HepG2 (cell line): Measurements from ENCODE around the gene SYNJ2. TPM values are rescaled to one million over a fixed set of nuclear protein-coding genes. Genes with fewer than 3 reads are reported as not detected.

Experiments used
- CBX2 ChIP-seq, 2 experiments: fragments of 200-600 bp in 1 of 2; sonication (generic); formaldehyde crosslinking in 1 of 2; IDR thresholded peaks; 2 replicates each; pipeline versions ENCODE4 v1.7.0 to v1.8.1; 2018 to 2022; ENCODE audit warnings: low read depth in 2 of 2, low read length in 1 of 2, mild to moderate bottlenecking in 1 of 2, missing genetic modification reagents in 1 of 2
- ELF4 ChIP-seq: sonication (generic); formaldehyde crosslinking; IDR thresholded peaks from 2 replicates; pipeline ENCODE4 v1.5.0; 2020; ENCODE audit warnings: missing genetic modification reagents, mild to moderate bottlenecking, moderate library complexity, borderline replicate concordance
- EP300 ChIP-seq, 3 experiments: sonication (generic) in 1 of 3; formaldehyde crosslinking in 1 of 3; IDR thresholded peaks; 2 replicates each; pipeline versions ENCODE4 v1.5.1 to v1.6.1; 2011 to 2020; ENCODE audit warnings: low read depth in 2 of 3, low read length in 2 of 3, borderline replicate concordance in 1 of 3, improper control_type of control experiment in 1 of 3, mild to moderate bottlenecking in 1 of 3, missing genetic modification reagents in 1 of 3, moderate library complexity in 1 of 3
- FOXK1 ChIP-seq: sonication (generic); formaldehyde crosslinking; IDR thresholded peaks from 2 replicates; pipeline ENCODE4 v1.4.0; 2020; ENCODE audit warnings: low read depth, missing genetic modification reagents, borderline replicate concordance
- KMT2B ChIP-seq: IDR thresholded peaks from 2 replicates; pipeline ENCODE4 v1.6.1; 2016; ENCODE audit warnings: missing genetic modification reagents, missing compliant biosample characterization
- ONECUT2 ChIP-seq: sonication (generic); formaldehyde crosslinking; IDR thresholded peaks from 2 replicates; pipeline ENCODE4 v1.4.0; 2020; ENCODE audit warnings: missing genetic modification reagents
- SIN3B ChIP-seq: fragments of 150-350 bp; IDR thresholded peaks from 2 replicates; pipeline ENCODE4 v1.6.1; 2014; ENCODE audit warnings: low read length
- SMARCE1 ChIP-seq: fragments of 450-650 bp; IDR thresholded peaks from 2 replicates; pipeline ENCODE4 v1.6.1; 2017; ENCODE audit warnings: borderline replicate concordance
- SRY ChIP-seq: sonication (generic); formaldehyde crosslinking; IDR thresholded peaks from 2 replicates; pipeline ENCODE4 v1.8.0; 2022; ENCODE audit warnings: mild to moderate bottlenecking, missing genetic modification reagents
- TOPORS ChIP-seq: sonication (generic); formaldehyde crosslinking; IDR thresholded peaks from 2 replicates; pipeline ENCODE4 v1.8.0; 2023; ENCODE audit warnings: mild to moderate bottlenecking, missing genetic modification reagents
- XRCC5 ChIP-seq: fragments of 200-400 bp; formaldehyde crosslinking; optimal IDR thresholded peaks from 2 replicates; pipeline ENCODE3; 2017; ENCODE audit warnings: mild to moderate bottlenecking, low read length
- ZNF24 ChIP-seq: fragments of 450-650 bp; IDR thresholded peaks from 2 replicates; pipeline ENCODE4 v1.6.1; 2017; ENCODE audit warnings: antibody characterized with exemption, mild to moderate bottlenecking
- ZNF263 ChIP-seq: sonication (generic); formaldehyde crosslinking; IDR thresholded peaks from 2 replicates; pipeline ENCODE4 v1.4.0; 2020; ENCODE audit warnings: missing genetic modification reagents
- ZNF354B ChIP-seq: sonication (generic); formaldehyde crosslinking; IDR thresholded peaks from 2 replicates; pipeline ENCODE4 v1.8.0; 2022; ENCODE audit warnings: mild to moderate bottlenecking, missing genetic modification reagents
- polyA plus RNA-seq, 8 experiments: library from polyadenylated mRNA; depleted of rRNA in 3 of 8; stranded (reverse) in 7 of 8; unstranded in 1 of 8; fragments of >200 nt; fragmentation: Illumina TruSeq in 4 of 8; extraction: Trizol in 4 of 8; gene quantifications; 2 replicates each; pipeline versions ENCODE4 v1.2.1 to v1.2.3, GENCODE V29; 2011 to 2016; ENCODE audit warnings: low read depth in 4 of 8, missing spikeins in 1 of 8, mixed read lengths in 1 of 8; ENCODE audit not compliant: insufficient read depth in 1 of 8
- total RNA-seq, 5 experiments: library from RNA; depleted of rRNA; stranded (reverse); fragments of >200 nt; fragmentation: Illumina TruSeq; extraction: Trizol; gene quantifications; 2 replicates each; pipeline ENCODE4 v1.2.3, GENCODE V29; 2016; ENCODE audit warnings: low read depth in 1 of 5
- TF ChIP-seq, protein P1 (sequence below): sonication (generic); formaldehyde crosslinking; IDR thresholded peaks from one replicate; pipeline ENCODE4 v1.5.1; 2020; ENCODE audit warnings: mild to moderate bottlenecking, missing genetic modification reagents; ENCODE audit errors: not compliant biosample characterization
- TF ChIP-seq, protein P2 (sequence below): sonication (generic); formaldehyde crosslinking; IDR thresholded peaks from 2 replicates; pipeline ENCODE4 v1.4.0; 2020; ENCODE audit warnings: missing genetic modification reagents
- TF ChIP-seq, protein P3 (sequence below): sonication (generic); formaldehyde crosslinking; IDR thresholded peaks from 2 replicates; pipeline ENCODE4 v1.5.0; 2020; ENCODE audit warnings: missing genetic modification reagents, mild to moderate bottlenecking, borderline replicate concordance

Gene SYNJ2
- total and polyA plus RNA-seq, 2 of the 13 experiments (the other 11 are each of a cell fraction or from before 2014, with no cell fraction given) = 39.1 to 57.6 TPM

DNA sequence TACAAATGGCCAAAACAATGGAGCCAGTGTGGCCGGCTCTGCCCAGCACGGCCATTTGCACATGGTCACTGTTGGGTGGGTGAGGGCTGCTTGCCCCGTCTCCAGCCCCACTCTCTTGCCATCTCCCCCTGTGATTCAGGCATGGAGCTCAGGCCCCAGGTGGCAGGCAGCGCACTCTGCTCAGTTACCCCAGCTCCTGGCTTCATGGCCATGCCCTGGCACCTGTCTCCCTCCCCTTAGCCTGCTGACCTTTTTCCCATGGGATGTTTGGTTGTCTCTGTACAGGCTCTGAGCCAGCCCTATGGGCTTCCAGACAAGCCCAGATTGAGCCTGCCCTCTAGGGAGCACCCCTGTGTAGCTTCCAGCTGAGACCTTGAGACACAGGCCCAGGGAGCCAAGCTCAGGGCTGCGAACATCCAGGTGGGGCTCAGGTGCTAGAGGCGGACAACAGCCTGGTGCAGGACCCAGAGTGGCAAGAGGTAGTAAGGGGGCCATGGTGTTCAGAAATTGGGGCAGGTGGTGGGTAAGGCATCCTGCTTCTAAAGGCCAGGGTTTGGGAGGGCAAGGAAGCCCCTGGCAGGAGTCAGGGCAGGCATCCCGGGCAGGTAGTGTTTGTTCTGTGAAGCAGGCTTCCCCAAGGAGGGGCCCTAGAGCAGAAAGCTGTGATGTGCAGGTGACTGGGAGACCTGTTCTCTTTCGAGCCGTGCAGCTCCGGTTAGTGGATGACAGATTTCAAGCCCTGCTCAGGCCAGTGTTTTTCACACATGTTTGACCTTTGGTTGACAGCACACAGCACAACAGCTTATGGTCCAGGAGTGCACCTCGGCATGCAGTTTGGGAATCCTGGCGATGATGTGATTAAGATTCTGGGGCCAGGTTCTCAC lies 17.7 kb downstream of the SYNJ2 start (continued):
- TF ChIP-seq, protein P1, sequence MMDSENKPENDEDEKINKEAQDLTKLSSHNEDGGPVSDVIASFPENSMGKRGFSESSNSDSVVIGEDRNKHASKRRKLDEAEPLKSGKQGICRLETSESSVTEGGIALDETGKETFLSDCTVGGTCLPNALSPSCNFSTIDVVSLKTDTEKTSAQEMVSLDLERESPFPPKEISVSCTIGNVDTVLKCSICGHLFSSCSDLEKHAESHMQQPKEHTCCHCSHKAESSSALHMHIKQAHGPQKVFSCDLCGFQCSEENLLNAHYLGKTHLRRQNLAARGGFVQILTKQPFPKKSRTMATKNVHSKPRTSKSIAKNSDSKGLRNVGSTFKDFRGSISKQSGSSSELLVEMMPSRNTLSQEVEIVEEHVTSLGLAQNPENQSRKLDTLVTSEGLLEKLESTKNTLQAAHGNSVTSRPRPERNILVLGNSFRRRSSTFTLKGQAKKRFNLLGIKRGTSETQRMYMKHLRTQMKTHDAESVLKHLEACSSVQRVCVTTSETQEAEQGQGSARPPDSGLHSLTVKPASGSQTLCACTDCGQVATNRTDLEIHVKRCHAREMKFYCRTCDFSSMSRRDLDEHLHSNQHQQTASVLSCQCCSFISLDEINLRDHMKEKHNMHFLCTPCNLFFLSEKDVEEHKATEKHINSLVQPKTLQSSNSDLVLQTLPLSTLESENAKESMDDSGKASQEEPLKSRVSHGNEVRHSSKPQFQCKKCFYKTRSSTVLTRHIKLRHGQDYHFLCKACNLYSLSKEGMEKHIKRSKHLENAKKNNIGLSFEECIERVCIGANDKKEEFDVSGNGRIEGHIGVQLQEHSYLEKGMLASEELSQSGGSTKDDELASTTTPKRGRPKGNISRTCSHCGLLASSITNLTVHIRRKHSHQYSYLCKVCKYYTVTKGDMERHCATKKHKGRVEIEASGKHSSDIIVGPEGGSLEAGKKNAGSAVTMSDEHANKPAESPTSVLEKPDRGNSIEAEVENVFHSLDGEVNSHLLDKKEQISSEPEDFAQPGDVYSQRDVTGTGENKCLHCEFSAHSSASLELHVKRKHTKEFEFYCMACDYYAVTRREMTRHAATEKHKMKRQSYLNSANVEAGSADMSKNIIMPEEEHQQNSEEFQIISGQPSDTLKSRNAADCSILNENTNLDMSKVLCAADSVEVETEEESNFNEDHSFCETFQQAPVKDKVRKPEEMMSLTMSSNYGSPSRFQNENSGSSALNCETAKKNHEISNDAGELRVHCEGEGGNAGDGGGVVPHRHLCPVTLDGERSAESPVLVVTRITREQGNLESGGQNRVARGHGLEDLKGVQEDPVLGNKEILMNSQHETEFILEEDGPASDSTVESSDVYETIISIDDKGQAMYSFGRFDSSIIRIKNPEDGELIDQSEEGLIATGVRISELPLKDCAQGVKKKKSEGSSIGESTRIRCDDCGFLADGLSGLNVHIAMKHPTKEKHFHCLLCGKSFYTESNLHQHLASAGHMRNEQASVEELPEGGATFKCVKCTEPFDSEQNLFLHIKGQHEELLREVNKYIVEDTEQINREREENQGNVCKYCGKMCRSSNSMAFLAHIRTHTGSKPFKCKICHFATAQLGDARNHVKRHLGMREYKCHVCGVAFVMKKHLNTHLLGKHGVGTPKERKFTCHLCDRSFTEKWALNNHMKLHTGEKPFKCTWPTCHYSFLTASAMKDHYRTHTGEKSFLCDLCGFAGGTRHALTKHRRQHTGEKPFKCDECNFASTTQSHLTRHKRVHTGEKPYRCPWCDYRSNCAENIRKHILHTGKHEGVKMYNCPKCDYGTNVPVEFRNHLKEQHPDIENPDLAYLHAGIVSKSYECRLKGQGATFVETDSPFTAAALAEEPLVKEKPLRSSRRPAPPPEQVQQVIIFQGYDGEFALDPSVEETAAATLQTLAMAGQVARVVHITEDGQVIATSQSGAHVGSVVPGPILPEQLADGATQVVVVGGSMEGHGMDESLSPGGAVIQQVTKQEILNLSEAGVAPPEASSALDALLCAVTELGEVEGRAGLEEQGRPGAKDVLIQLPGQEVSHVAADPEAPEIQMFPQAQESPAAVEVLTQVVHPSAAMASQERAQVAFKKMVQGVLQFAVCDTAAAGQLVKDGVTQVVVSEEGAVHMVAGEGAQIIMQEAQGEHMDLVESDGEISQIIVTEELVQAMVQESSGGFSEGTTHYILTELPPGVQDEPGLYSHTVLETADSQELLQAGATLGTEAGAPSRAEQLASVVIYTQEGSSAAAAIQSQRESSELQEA = peak; percentile 85
- TF ChIP-seq ZNF354B (CRISPR knock-in tag) (no peak), FOXK1 (CRISPR knock-in tag) (no peak), ONECUT2 (CRISPR knock-in tag) (no peak), EP300 (IDR thresholded peaks at IDR 0.05; ENCODE audit: low read depth in 2 of 2, low read length in 2 of 2) (no peak), EP300 (CRISPR knock-in tag; IDR thresholded peaks at IDR 0.05; ENCODE audit: borderline replicate concordance) (no peak), ELF4 (no peak), ZNF24 (no peak), XRCC5 (peak; percentile 14), SMARCE1 (no peak), KMT2B (no peak), SIN3B (no peak), ZNF263 (CRISPR knock-in tag) (peak; percentile 88), TOPORS (CRISPR knock-in tag) (no peak), CBX2 (IDR thresholded peaks at IDR 0.05; ENCODE audit: low read depth, low read length) (no peak), CBX2 (CRISPR knock-in tag; IDR thresholded peaks at IDR 0.05; ENCODE audit: low read depth) (no peak), SRY (CRISPR knock-in tag) (no peak)
- TF ChIP-seq, protein P2, sequence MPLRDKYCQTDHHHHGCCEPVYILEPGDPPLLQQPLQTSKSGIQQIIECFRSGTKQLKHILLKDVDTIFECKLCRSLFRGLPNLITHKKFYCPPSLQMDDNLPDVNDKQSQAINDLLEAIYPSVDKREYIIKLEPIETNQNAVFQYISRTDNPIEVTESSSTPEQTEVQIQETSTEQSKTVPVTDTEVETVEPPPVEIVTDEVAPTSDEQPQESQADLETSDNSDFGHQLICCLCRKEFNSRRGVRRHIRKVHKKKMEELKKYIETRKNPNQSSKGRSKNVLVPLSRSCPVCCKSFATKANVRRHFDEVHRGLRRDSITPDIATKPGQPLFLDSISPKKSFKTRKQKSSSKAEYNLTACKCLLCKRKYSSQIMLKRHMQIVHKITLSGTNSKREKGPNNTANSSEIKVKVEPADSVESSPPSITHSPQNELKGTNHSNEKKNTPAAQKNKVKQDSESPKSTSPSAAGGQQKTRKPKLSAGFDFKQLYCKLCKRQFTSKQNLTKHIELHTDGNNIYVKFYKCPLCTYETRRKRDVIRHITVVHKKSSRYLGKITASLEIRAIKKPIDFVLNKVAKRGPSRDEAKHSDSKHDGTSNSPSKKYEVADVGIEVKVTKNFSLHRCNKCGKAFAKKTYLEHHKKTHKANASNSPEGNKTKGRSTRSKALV (CRISPR knock-in tag) = no peak
- TF ChIP-seq, protein P3, sequence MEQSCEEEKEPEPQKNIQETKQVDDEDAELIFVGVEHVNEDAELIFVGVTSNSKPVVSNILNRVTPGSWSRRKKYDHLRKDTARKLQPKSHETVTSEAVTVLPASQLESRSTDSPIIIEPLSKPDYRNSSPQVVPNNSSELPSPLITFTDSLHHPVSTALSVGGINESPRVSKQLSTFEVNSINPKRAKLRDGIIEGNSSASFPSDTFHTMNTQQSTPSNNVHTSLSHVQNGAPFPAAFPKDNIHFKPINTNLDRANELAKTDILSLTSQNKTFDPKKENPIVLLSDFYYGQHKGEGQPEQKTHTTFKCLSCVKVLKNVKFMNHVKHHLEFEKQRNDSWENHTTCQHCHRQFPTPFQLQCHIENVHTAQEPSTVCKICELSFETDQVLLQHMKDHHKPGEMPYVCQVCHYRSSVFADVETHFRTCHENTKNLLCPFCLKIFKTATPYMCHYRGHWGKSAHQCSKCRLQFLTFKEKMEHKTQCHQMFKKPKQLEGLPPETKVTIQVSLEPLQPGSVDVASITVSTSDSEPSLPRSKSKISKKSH (CRISPR knock-in tag) = peak; percentile 87; the same call in 1 of the 2 replicates
